Kidney capillary endothelial cell (primary cell): Measurements from ENCODE around the gene DOK6.

Experiments used
- DNase-seq: peaks from one replicate; pipeline ENCODE4 v3.0.0-alpha.2; 2018; ENCODE audit warnings: low spot score

The DOK6 gene

DNA sequence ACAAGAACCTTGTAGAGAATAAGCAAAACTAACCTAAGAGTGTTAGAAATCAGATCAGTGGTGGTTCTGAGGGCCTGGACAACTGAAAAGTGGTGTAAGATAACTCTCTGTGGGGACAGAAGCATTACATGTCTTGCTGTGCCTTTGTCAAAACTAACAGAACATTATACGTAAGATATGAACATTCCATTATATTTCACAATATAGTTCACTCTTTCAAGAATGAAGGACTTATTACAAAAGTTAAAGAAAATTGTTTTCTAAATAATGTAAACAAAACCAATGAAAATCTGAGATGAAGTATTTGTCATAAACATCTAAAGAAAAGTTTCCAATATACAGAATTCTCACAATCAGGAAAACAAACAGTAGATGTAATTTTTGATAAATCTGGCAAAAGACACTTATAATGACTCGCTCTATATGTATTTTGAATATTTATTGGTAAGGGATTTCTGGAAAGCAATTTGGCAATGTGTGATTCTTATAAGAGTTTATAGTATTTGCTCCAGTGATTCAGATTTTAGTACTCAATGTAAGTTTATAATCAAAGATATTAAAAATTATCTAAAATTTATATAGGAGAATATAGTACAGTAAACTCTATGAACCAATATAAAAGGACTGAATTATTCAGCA, 288.6 kb downstream of the DOK6 start:
- DNase-seq: no peak

DNA sequence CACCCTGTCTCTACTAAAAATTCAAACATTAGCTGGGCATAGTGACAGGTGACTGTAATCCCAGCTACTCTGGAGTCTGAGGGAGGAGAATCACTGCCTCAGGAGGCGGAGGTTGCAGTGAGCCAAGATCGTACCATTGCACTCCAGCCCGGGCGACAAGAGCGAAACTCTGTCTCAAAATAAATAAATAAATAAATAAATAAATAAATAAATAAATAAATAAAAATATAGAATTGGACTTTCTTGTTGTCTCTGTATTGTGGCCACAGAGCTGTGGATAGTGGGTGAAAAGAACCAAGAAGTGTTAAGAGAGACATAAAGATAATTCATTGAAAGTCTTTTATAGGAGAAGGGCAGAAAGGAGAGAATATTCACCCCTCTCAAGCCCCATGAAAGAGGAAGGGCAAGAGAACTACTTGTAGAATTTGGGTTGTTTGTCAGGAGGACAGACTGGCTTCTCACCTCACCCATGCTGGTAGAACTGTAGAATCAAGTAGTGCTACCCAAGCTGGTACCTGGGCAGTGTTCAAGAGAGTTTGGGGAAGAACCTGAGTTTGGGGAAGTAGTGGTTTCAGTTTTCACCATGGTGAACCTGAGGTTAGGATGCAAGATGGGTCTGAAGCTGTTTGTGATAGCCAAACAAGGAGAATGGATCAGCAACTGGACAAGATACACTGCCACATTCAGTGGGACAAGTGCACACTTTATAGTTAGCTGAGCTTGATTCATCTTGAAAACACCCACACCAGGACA, 290.5 kb downstream of the DOK6 start:
- DNase-seq: no peak

GRCh38 chr18:69697069-69697468, 296.4 kb downstream of the DOK6 start:
- DNase-seq: no peak

GRCh38 chr18:69697689-69698088, 297.0 kb downstream of the DOK6 start:
- no peak for DNase-seq

DNA sequence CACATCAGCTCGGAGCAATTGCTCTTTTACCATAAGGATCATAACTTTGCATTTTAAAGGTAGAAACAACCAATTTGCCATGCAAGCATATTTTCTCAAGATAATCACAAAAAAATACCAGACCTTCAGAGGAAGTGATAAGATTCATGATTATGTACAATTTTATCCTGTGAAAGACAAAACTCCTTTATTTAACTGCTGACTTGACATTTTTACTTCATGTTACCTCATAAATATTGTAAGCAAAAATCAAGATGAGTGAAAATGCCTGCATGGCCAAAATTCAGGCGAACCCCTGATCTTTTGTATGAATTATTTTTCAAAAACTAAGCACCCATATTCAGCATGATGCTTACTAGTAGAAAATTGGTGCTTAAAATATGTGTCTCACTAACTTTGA, 300.6 kb downstream of the DOK6 start:
- DNase-seq: no peak

DNA sequence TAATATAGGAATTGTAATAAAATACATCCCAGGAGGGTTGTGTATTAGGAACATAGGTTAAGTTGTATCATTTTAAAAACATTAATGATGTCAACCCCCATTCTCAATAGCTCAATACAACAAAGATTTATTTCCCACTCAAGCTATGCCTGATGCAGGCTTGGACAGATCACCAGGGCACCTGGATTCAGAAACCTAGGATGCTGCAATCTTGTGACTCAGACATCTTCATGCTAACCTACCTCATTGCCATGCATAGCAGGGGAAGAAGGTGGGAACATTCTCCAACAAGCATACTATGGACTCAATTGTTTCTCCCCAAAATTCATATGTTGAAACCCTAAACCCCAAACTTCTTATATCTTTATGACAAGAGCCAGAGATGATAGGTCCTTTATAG, 302.8 kb downstream of the DOK6 start:
- no peak for DNase-seq

DNA sequence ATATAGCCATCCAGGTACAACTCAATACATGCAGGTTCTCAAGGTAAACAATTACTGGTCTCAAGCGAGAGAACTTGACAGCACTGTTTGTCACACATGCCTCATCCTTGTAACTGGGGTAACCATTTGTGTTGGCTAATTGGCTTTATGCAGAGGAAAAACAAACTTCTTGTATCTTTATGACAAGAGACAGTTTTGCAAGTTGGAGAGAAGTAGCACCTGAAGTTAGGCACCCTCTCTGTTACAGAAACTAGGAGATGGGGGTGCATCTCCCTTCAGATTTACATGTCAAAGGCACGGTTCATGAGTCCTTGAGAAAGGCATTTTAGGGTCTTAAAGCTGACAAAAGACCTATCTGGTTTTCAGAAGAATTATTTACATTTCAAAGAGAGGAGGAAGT, 305.3 kb downstream of the DOK6 start:
- no peak for DNase-seq

GRCh38 chr18:69708844-69709243, 308.2 kb downstream of the DOK6 start:
- DNase-seq: no peak

DNA sequence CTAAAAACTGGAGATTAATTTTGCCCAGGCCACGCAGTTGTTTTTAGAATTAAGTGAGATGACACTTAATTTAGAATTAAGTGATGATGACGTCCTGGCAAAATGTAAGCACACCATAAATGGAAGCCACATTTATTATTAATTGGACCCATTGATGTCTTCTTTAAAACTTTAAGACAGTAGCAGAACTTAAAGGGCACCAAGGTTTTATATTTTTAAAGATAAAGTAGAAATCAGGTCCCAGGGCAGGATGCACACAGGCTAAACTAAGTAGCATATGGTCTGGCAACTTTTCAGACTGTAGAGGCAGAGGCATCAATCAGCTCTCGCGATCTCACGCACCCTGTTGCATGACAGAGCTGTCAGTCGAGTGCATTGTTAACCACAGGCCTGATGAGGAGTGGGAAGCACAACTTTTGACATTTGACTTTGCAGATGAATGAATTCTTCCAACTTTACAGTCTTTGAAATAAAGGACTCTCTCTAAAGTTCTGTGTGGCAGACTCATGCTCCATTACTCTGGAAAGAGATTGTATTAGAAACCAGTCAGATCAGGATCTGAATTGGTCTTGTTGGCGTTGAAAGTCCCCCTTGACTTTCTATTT, 314.6 kb downstream of the DOK6 start:
- no peak for DNase-seq

DNA sequence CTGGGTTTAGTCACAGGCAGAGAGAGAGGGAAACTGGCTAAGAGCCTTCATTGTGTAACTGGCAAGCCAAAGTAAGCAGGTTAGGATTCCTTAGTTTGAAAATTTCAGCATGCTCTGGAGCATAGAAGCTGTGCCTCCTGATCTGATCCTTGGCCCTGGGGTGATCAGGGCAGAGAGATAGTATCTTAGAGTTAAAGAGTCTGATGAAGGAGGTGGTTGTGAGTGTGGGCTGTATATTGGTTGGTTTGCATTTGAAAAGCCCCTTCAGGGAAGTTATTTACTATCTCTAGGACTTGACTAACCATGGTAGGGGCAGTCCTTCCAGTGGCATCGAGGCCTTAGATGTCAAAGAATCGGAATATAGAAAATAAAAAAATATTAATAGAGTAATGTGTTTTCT, 316.9 kb downstream of the DOK6 start:
- no peak for DNase-seq

- no peak for DNase-seq
These were observed 318.3 kb downstream of the DOK6 start for GRCh38 chr18:69718912-69719547.

DNA sequence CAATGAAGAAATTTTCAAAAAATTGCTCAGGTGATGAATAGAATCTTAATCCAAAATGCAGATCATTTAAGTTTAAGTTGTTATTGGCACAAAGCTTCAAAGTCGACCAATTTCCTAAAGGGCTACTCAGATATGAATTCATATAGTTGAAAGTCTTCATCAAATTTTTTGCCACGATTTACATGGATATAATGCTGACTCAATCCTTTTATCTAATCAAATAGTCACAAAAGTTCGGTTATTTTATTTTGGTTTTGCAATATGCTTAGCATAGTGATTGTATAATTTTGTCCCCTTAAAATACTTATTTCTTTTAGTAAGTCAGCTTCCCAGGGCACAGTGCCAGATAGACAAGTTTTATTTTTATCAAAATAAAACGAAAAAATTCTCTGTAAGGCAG, 319.7 kb downstream of the DOK6 start:
- DNase-seq: no peak

DNA sequence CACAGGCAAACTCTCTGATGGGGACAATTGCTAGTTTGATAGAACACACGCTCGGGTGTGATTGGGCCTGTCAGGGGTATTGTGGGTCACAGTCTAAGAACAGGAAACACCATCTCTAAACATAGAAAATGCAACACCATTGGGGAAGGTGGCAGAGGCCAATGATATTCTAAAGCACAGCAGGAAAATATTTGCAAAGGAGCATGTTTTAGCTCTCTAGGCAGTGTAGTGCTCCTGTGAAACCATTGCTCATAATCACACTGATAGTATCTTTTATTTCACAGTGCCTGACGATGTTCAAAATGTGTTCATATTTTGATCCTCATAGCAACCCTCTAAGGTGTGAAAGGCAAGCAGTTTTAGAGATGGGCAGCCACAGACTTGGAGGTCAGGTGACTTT, 322.7 kb downstream of the DOK6 start:
- DNase-seq: no peak

GRCh38 chr18:69725009-69725408, 324.3 kb downstream of the DOK6 start:
- no peak for DNase-seq

DNA sequence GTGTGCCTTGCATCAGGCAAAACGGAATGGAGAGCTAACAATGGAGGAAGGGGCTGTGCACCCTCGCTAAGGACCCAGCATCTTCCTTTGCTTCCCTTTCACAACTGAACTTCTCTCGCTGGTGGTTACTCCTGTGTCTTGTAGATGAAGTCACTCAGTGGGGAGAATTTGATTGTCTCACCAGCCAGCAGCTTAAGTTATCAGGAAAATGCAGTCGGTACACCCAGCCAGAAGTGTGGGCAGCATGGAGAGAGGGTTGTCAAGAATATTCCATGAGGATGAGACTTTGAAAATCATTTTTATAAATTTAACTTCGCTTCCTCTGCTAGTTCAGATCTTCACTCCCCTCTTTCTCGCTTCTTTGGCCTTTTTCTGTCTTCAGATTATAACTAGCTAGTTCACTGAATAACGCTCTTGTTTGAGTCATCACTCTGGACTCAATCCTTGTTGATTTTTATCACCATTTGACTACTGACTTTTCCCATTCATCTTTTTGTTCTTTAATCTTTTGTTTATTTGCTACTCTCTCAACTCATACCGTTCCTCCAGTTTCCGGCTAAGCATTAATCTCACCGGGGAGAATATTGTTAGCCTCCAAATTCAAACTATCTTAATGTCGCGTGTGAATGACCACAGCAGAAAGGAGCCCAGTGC, 325.3 kb downstream of the DOK6 start:
- no peak for DNase-seq

GRCh38 chr18:69727912-69728572, 327.4 kb downstream of the DOK6 start:
- no peak for DNase-seq

DNA sequence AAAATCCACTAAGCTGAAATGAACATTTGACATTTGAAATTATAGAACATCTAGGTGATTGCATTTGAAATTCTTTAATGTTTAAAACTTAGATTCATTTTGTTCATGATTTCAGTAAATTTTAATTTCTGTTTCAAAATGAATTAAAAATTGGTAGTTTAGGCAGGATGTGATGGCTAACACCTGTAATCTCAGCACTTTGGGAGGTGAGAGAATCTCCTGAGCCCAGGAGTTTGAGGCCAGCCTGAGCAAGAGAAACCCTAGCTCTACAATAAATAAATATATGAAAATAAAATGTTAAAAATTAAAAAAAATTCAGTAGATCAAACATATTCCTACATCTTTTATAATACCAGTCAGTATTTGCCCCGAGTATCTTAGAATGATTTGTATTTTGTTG, 330.0 kb downstream of the DOK6 start:
- no peak for DNase-seq

GRCh38 chr18:69734536-69734935, 333.8 kb downstream of the DOK6 start:
- DNase-seq: no peak

- no peak for DNase-seq
These were observed 336.0 kb downstream of the DOK6 start for GRCh38 chr18:69736730-69737129.

GRCh38 chr18:69737851-69738250, 337.2 kb downstream of the DOK6 start:
- DNase-seq: no peak

- no peak for DNase-seq
These were observed 346.7 kb downstream of the DOK6 start for GRCh38 chr18:69747388-69747787.
